PC-9 (cell line): ENCODE data around the gene GGT1. TPM values are rescaled to one million over a fixed set of nuclear protein-coding genes. Genes with fewer than 3 reads are reported as not detected.
A peak's percentile ranks its signal among the peaks of the same experiment; 100 is the strongest.
"Not testable (repeated sequence)": the region's sequence is repeated elsewhere in the genome, so short reads cannot be mapped to it uniquely, and the experiment has no call there.

ENCODE experiments used
- BruUV-seq: library from RNA; stranded (reverse); fragments of 400-500 nt; replicated peaks from 2 replicates; lab custom pipeline; 2021; lab: Mats Ljungman, UMichigan
- CTCF ChIA-PET: fragments of 300-600 bp; sonication (Branson Sonifier 250); formaldehyde crosslinking; loops from one replicate; lab custom pipeline; 2022; ENCODE audit warnings: antibody characterized with exemption; lab: Charles Lee
- POLR2A ChIA-PET: fragments of 300-600 bp; sonication (Branson Sonifier 250); formaldehyde crosslinking; loops from one replicate; lab custom pipeline; 2022; ENCODE audit warnings: antibody characterized with exemption; ENCODE audit not compliant: unreplicated experiment; lab: Charles Lee
- DNase-seq, 2 experiments: peaks; one replicate each; pipeline versions ENCODE4 v3.0.0 to v3.0.0-alpha.2; 2015 to 2022; ENCODE audit warnings: mixed read lengths in 1 of 2
- H2AFZ ChIP-seq: fragments of 200-600 bp; sonication (generic); 2 replicates; pipeline ENCODE4 v1.8.1; 2017; ENCODE audit warnings: antibody characterized with exemption
- H3F3A ChIP-seq: fragments of 200-600 bp; sonication (generic); 2 replicates; pipeline ENCODE4 v1.8.1; 2017; ENCODE audit warnings: antibody characterized with exemption, mild to moderate bottlenecking, low read depth; ENCODE audit not compliant: insufficient read depth
- H3K27ac ChIP-seq: fragments of 200-600 bp; sonication (generic); 2 replicates; pipeline ENCODE4 v1.6.1; 2016; ENCODE audit warnings: mixed run types
- H3K27me3 ChIP-seq: fragments of 200-600 bp; sonication (generic); 2 replicates; pipeline ENCODE4 v1.6.1; 2016; ENCODE audit warnings: low read depth, mixed run types; ENCODE audit not compliant: insufficient read depth
- H3K36me3 ChIP-seq: fragments of 200-600 bp; sonication (generic); 2 replicates; pipeline ENCODE4 v1.6.1; 2016; ENCODE audit warnings: low read depth, mixed run types
- H3K4me1 ChIP-seq: fragments of 200-600 bp; sonication (generic); replicated peaks from 2 replicates; pipeline ENCODE4 v1.6.1; 2016; ENCODE audit warnings: mixed run types; ENCODE audit not compliant: insufficient read depth
- H3K4me2 ChIP-seq: fragments of 200-600 bp; sonication (generic); 2 replicates; pipeline ENCODE4 v1.6.1; 2017; ENCODE audit warnings: mixed run types
- H3K4me3 ChIP-seq: fragments of 200-600 bp; sonication (generic); 2 replicates; pipeline ENCODE4 v1.6.1; 2016; ENCODE audit warnings: mixed run types
- H3K79me2 ChIP-seq: fragments of 200-600 bp; sonication (generic); 2 replicates; pipeline ENCODE4 v1.6.1; 2017; ENCODE audit warnings: low read depth, mixed run types
- H3K9me2 ChIP-seq: fragments of 200-600 bp; sonication (generic); 2 replicates; pipeline ENCODE4 v1.8.1; 2017; ENCODE audit warnings: mild to moderate bottlenecking; ENCODE audit not compliant: insufficient read depth
- H3K9me3 ChIP-seq: fragments of 200-600 bp; sonication (generic); 2 replicates; pipeline ENCODE4 v1.8.1; 2016; ENCODE audit warnings: low read depth; ENCODE audit not compliant: insufficient read depth
- H4K20me1 ChIP-seq: fragments of 200-600 bp; sonication (generic); 2 replicates; pipeline ENCODE4 v1.8.1; 2017; ENCODE audit not compliant: insufficient read depth
- intact Hi-C: fragments of 100-400 bp; cut with micrococcal nuclease; formaldehyde crosslinking; loops from one replicate; pipeline ENCODE4 v1.10.0; 2022; ENCODE audit not compliant: unreplicated experiment
- total RNA-seq: library from RNA; stranded (reverse); gene quantifications from 2 replicates; pipeline ENCODE4 v1.2.3, GENCODE V29; 2021
- TF ChIP-seq, protein P1 (sequence below): fragments of 200-600 bp; sonication (generic); conservative IDR thresholded peaks from 2 replicates; pipeline ENCODE4 v1.6.1; 2017; ENCODE audit warnings: mixed run types, antibody characterized with exemption, mild to moderate bottlenecking, moderate library complexity

Gene GGT1
- total RNA-seq, 1 experiment from 2014 or later: 7.4 TPM

DNA sequence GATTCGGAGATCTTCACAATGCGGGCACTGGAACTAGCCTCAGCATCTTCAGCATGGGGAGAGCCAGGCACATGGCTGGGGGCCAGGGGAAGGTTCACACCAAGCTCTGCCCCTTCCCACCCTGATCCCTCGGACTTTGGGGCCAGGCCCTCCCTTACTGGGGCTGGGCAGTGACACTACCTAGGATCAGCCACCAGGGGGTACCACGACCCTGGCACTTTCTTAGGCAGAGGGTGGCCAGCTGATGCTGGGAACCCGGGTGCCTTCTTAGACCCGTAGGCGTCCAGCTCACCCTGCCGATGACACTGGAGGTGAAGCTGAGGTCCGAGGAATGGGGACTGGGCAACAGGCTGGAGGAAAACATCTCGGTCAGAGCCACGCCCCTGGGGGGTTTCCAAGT, 26.1 kb downstream of the GGT1 start:
- POLR2A ChIA-PET: not testable (repeated sequence)

DNA sequence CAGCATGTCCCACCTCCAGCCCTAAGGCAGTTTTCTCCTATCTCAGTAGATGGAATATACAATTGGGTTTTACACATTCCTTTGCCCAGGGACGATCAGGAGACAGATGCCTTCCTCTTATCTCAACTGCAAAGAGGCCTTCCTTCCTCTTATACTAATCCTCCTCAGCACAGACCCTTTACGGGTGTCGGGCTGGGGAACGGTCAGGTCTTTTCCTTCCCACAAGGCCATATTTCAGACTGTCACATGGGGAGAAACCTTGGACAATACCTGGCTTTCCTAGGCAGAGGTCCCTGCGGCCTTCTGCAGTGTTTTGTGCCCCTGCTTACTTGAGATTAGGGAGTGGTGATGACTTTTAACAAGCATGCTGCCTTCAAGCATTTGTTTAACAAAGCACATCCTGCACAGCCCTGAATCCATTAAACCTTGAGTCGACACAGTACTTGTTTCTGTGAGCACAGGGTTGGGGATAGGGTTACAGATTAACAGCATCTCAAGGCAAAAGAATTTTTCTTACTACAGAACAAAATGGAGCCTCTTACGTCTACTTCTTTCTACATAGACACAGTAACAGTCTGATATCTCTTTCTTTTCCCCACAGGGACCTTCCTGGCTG, 27.9 kb downstream of the GGT1 start:
- H3K4me2 ChIP-seq, H3K27me3 ChIP-seq, H3K4me3 ChIP-seq, H3F3A ChIP-seq, H3K9me3 ChIP-seq, H3K79me2 ChIP-seq, H3K4me1 ChIP-seq, H3K9me2 ChIP-seq, H3K36me3 ChIP-seq, DNase-seq, CTCF ChIA-PET, POLR2A ChIA-PET, intact Hi-C loops, BruUV-seq, H3K27ac ChIP-seq, H2AFZ ChIP-seq, H4K20me1 ChIP-seq: not testable (repeated sequence)

More for the DNA sequence above, 26.1 kb downstream of the GGT1 start:
- CTCF ChIA-PET, H3K4me3 ChIP-seq, H3K36me3 ChIP-seq, H3K27me3 ChIP-seq, DNase-seq, H2AFZ ChIP-seq, H3K4me1 ChIP-seq, H3K4me2 ChIP-seq, H4K20me1 ChIP-seq, H3K79me2 ChIP-seq, BruUV-seq, H3F3A ChIP-seq, H3K9me2 ChIP-seq, intact Hi-C loops, H3K27ac ChIP-seq, H3K9me3 ChIP-seq: not testable (repeated sequence)
- TF ChIP-seq, protein P1, sequence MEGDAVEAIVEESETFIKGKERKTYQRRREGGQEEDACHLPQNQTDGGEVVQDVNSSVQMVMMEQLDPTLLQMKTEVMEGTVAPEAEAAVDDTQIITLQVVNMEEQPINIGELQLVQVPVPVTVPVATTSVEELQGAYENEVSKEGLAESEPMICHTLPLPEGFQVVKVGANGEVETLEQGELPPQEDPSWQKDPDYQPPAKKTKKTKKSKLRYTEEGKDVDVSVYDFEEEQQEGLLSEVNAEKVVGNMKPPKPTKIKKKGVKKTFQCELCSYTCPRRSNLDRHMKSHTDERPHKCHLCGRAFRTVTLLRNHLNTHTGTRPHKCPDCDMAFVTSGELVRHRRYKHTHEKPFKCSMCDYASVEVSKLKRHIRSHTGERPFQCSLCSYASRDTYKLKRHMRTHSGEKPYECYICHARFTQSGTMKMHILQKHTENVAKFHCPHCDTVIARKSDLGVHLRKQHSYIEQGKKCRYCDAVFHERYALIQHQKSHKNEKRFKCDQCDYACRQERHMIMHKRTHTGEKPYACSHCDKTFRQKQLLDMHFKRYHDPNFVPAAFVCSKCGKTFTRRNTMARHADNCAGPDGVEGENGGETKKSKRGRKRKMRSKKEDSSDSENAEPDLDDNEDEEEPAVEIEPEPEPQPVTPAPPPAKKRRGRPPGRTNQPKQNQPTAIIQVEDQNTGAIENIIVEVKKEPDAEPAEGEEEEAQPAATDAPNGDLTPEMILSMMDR: peak; percentile 58

DNA sequence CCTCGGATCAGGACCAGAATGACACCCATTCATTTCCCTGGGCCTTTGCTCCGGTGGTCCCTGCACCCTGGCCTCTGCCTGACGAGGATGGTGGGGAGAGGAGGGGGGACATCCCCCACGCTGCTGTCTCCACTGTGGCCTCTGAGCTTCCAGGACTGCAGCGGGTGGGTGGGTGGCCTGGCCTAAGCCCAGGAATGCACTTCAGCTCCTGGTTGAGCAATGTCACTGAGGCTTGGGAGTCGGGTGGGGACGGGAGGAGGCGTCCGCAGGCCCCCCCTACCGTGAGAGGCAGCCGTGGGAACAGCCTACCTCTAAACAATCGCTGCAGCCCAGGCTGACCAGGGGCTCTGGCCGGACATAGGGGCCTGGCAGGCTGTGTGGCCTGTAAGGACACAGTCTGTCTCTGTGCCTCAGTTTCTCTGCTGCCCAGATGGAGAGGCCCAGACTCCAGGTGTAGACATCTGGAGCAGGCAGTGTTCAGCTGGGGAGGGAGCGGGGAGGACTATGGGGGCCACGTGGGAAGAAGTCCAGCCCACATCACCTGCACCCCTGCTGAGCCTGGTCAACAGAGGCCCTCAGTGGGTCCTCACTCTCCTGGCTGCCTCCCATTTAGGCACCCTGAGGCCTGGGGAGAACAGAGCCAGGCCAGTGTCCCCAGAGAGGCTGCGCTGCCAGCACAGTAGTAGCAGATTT, 28.6 kb downstream of the GGT1 start:
- H3K4me3 ChIP-seq, H4K20me1 ChIP-seq, H3K27ac ChIP-seq, H2AFZ ChIP-seq, H3K9me2 ChIP-seq, H3F3A ChIP-seq, H3K4me2 ChIP-seq, CTCF ChIA-PET, H3K4me1 ChIP-seq, H3K36me3 ChIP-seq, BruUV-seq, POLR2A ChIA-PET, H3K27me3 ChIP-seq, H3K79me2 ChIP-seq, intact Hi-C loops, H3K9me3 ChIP-seq, DNase-seq: not testable (repeated sequence)

DNA sequence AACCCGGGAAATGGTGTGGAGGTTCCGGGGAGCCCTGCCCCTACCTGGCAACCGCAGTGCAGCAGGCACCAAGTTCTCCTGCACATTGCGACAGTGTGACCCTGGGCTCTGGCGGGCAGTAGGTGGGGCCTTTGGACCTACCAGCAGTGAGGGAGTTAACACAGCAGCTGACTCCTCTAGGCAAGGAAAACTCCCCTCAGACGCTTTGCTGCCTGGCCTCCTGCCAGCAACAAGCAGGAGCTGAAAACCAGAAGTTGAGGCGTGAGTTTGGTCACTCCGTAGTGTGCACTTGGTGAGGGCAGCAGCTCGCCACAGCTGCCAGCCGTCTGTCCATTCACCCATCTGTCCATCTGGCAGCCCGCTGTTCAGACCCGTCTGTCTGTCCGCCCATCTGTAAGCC, 29.6 kb downstream of the GGT1 start:
- H3K36me3 ChIP-seq, H3K9me2 ChIP-seq, intact Hi-C loops, H4K20me1 ChIP-seq, DNase-seq, H3K27me3 ChIP-seq, H2AFZ ChIP-seq, POLR2A ChIA-PET, H3K27ac ChIP-seq, CTCF ChIA-PET, H3K9me3 ChIP-seq, H3K4me3 ChIP-seq, H3F3A ChIP-seq, H3K4me2 ChIP-seq, H3K79me2 ChIP-seq, H3K4me1 ChIP-seq, BruUV-seq: not testable (repeated sequence)

DNA sequence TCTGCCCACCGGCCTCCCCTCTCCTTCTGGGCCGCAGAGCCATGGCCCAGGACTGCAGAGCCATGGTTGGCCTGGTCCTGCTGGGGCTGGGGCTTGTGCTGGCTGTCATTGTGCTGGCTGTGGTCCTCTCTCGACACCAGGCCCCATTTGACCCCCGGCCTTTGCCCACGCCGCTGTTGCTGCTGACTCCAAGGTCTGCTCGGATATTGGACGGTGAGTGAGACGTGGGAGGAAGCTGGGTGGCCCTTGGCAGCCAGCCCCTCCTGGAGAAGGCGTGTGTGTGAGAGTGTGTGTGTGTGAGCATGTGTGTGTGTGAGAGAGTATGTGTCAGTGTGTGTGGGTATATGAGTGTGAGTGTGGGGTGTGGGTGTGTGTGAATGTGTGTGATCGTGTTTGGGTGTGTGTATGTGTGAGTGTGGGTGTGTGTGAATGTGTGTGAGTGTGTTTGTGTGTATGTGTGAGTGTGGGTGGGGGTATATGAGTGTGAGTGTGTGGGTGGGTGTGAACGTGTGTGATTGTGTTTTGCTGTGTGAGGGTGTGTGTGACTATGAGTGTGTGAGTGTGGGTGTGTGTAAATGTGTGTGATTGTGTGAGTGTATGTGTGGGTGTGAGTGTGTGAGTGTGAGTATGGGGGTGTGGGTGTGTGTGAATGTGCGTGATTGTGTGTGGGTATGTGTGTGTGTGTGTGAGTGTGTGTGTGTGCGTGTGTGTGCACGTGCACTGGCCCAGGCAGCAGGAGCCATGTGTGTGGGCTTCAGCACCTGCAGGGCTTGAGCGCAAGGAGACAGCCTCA, 30.4 kb downstream of the GGT1 start:
- H3K36me3 ChIP-seq, H3K4me2 ChIP-seq, H3K9me2 ChIP-seq, DNase-seq, H4K20me1 ChIP-seq, CTCF ChIA-PET, POLR2A ChIA-PET, H3K9me3 ChIP-seq, H3K27me3 ChIP-seq, BruUV-seq, H3K4me3 ChIP-seq, H3K79me2 ChIP-seq, H2AFZ ChIP-seq, intact Hi-C loops, H3K4me1 ChIP-seq, H3F3A ChIP-seq, H3K27ac ChIP-seq: not testable (repeated sequence)

DNA sequence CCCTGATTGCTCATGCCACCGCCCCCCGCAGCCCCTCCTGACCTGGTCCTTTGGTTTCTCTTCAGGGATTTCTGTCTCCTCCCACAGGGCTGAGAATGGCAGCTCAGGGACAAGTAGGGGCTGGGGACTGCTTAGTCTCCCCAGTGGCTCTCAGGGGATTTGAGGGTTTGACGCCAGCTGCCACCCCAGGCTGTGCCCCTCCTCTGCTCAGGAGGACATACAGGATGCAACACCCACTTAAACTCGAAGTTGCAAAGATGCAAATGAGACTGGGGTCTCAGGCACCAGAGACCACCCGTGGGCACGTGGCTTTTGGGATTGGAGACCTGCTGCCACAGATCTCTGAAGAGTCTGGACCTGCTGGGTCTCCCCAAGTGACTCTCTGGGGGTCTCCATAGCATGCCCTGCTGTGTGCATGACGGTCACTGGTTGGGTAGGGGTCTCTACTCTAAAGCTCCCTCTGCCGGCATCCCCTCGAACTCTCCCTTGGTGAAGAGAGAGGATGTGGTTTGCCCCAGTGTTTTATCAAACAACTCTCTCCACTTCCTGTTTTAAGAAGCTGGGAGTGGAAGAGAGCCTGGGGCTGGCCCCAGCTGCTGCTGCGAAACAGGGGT, 31.9 kb downstream of the GGT1 start:
- H2AFZ ChIP-seq, H4K20me1 ChIP-seq, BruUV-seq, H3K9me3 ChIP-seq, CTCF ChIA-PET, H3K36me3 ChIP-seq, H3F3A ChIP-seq, H3K27me3 ChIP-seq, POLR2A ChIA-PET, H3K4me1 ChIP-seq, H3K4me3 ChIP-seq, DNase-seq, H3K79me2 ChIP-seq, intact Hi-C loops, H3K27ac ChIP-seq, H3K9me2 ChIP-seq, H3K4me2 ChIP-seq: not testable (repeated sequence)
